ENCODE data around the gene CTNNBL1. TPM values are rescaled to one million over a fixed set of nuclear protein-coding genes. Genes with fewer than 3 reads are reported as not detected.

The CTNNBL1 gene
- total RNA-seq, 1 donor from 2014 or later: 31.3 TPM

DNA sequence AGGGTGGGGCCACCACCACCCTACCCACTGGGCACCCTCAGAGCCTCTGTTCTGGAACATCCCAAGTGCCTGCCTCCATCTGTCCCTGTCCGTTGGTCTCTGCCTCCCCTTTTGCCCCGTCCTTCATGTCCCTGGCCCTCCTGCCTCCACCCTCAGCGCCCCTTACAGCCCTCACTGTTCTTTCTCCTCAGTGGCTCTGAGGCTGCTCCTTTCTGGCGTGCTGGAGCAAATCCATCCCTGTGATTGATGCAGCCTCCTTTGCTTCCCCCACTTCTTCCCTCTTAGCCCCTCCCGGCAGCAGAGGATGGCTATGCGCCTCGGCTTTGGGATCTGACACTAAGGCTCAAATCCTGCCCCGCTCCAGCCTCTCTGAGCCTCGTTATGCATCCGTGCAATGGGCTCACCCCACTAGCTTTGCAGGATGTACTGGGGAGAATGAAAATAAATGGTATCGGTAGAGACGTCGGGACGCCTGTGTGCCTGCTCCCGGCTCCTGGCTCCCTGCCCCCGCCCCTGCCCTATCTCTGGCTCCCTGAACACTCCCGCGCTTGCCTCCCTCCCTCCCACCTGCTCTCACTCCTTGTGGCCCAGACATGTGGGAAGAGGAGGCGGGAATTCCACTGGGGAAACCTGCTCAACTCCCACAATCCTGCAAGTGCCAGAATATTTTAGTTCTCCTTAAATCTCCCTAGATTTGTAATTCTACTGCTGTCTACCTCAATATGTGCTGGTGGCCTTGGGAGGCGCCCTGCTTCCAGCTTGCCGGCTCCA is 222.2 kb downstream of the CTNNBL1 start:
- no peak overlapping the region for H3K4me3 ChIP-seq (ENCODE audit: low read length in 3 of 3)
- H3K4me1 ChIP-seq (ENCODE audit: control insufficient read depth in 3 of 3, insufficient read depth in 3 of 3, low read length in 3 of 3): peaks cover 8 to 15% (median 10%) of the 10 kb centered on the region in 3 donors
- H3K27ac ChIP-seq (ENCODE audit: low read depth, low read length): no peak overlapping the region
- no peaks in the 10 kb centered on the region for H3K36me3 ChIP-seq (ENCODE audit: control insufficient read depth in 3 of 3, insufficient read depth in 3 of 3, low read length in 3 of 3)
- H3K9me3 ChIP-seq (ENCODE audit: control insufficient read depth in 3 of 3, low read length in 3 of 3): no peaks in the 10 kb centered on the region
- peaks cover 79 to 96% (median 90%) of the 10 kb centered on the region in 3 donors for H3K27me3 ChIP-seq (ENCODE audit: control insufficient read depth in 3 of 3, insufficient read depth in 3 of 3, low read length in 3 of 3)
- no peak overlapping the region for H3K9ac ChIP-seq (ENCODE audit: low read depth in 1 of 3, low read length in 3 of 3)

DNA sequence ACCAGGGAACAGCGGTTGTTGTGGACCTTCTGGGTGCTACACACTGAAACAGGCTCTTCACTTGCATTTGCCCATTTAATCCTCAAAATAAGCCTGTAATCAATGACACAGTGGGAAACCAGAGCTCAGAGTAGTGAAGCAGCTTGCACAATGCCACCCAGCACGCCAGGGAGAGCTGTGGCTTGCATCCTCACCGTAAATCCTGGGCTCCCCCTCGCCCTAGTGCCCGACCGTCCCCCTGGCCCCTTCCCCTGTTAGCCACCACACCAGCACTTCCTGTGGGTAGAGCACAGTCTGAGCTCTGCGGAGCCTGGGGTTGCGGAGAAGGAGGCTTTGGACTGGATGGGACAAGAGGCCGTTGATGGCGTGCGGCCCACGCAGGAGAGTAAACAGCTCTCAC is 223.6 kb downstream of the CTNNBL1 start:
- Histone ChIP-seq H3K9me3 (ENCODE audit: control insufficient read depth in 3 of 3, low read length in 3 of 3) (no peaks in the 10 kb centered on the region), H3K4me1 (ENCODE audit: control insufficient read depth in 3 of 3, insufficient read depth in 3 of 3, low read length in 3 of 3) (peaks cover 8 to 15% (median 10%) of the 10 kb centered on the region in 3 donors), H3K4me3 (ENCODE audit: low read length in 3 of 3) (no peak overlapping the region), H3K9ac (ENCODE audit: low read depth in 1 of 3, low read length in 3 of 3) (no peak overlapping the region), H3K27me3 (ENCODE audit: control insufficient read depth in 3 of 3, insufficient read depth in 3 of 3, low read length in 3 of 3) (peaks cover 65 to 88% (median 79%) of the 10 kb centered on the region in 3 donors), H3K27ac (ENCODE audit: low read depth, low read length) (no peak overlapping the region), H3K36me3 (ENCODE audit: control insufficient read depth in 3 of 3, insufficient read depth in 3 of 3, low read length in 3 of 3) (no peaks in the 10 kb centered on the region)

DNA sequence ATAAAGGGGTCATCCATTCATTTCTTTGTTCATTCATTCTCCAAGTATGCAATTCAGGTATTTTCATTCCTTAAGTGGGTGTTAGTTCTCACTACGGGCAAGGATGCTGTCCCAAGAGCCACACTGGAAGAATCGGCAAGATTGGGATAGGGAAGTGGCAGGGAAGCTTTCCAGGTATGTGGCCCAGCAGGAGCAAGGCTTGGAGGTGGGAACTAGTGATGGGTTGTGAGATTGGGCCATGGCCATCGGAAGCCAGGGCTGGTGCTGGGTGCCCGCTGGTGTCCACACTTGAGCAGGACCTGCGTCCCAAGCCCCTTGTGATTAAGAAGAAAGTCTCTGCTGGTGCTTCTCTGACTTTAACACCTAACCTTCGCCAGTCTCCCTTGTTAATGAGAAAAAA is 224.2 kb downstream of the CTNNBL1 start:
- H3K9me3 ChIP-seq (ENCODE audit: control insufficient read depth in 3 of 3, low read length in 3 of 3): no peaks in the 10 kb centered on the region
- H3K9ac ChIP-seq (ENCODE audit: low read depth in 1 of 3, low read length in 3 of 3): no peak overlapping the region
- H3K36me3 ChIP-seq (ENCODE audit: control insufficient read depth in 3 of 3, insufficient read depth in 3 of 3, low read length in 3 of 3): no peaks in the 10 kb centered on the region
- H3K27ac ChIP-seq (ENCODE audit: low read depth, low read length): no peak overlapping the region
- no peak overlapping the region for H3K4me3 ChIP-seq (ENCODE audit: low read length in 3 of 3)
- H3K27me3 ChIP-seq (ENCODE audit: control insufficient read depth in 3 of 3, insufficient read depth in 3 of 3, low read length in 3 of 3): peaks cover 60 to 85% (median 79%) of the 10 kb centered on the region in 3 donors
- peaks cover 8 to 15% (median 10%) of the 10 kb centered on the region in 3 donors for H3K4me1 ChIP-seq (ENCODE audit: control insufficient read depth in 3 of 3, insufficient read depth in 3 of 3, low read length in 3 of 3)

DNA sequence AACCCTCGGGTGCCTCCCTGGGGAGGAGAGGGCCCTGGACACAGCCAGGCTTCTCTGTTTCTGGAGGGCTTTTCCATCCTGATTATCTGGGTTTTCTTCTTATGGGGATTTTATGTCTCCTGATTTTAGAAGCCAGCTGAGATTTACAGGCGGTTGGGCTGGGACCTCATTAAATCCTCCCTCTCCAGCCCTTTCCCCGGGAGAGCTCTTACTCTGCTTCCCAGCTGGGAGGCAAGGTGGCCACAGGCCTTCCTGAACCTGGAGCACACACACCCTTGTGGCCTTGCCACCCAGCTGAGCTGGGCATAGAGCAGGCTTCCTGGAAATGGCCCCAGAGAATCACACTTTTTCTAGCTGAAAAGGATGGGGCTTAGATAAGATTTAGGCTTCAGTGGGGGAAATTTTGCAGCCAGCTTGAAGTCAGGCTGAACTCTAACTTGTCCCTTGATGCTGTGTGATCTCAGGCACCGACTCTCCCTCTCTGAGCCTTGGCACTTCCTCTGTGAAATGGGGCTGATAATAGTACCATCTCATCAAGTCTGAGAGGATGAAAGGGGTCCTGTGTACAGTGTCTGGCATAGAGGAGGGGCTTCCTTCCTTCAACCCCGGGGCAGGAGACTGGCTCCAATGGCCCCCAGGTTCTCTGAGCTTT is 225.7 kb downstream of the CTNNBL1 start:
- H3K9me3 ChIP-seq (ENCODE audit: control insufficient read depth in 3 of 3, low read length in 3 of 3): no peaks in the 10 kb centered on the region
- H3K36me3 ChIP-seq (ENCODE audit: control insufficient read depth in 3 of 3, insufficient read depth in 3 of 3, low read length in 3 of 3): no peaks in the 10 kb centered on the region
- H3K4me1 ChIP-seq (ENCODE audit: control insufficient read depth in 3 of 3, insufficient read depth in 3 of 3, low read length in 3 of 3): peaks cover 5 to 10% (median 9%) of the 10 kb centered on the region in 3 donors
- no peak overlapping the region for H3K27ac ChIP-seq (ENCODE audit: low read depth, low read length)
- no peak overlapping the region for H3K9ac ChIP-seq (ENCODE audit: low read depth in 1 of 3, low read length in 3 of 3)
- no peak overlapping the region for H3K4me3 ChIP-seq (ENCODE audit: low read length in 3 of 3)
- H3K27me3 ChIP-seq (ENCODE audit: control insufficient read depth in 3 of 3, insufficient read depth in 3 of 3, low read length in 3 of 3): peaks cover 46 to 70% (median 65%) of the 10 kb centered on the region in 3 donors

DNA sequence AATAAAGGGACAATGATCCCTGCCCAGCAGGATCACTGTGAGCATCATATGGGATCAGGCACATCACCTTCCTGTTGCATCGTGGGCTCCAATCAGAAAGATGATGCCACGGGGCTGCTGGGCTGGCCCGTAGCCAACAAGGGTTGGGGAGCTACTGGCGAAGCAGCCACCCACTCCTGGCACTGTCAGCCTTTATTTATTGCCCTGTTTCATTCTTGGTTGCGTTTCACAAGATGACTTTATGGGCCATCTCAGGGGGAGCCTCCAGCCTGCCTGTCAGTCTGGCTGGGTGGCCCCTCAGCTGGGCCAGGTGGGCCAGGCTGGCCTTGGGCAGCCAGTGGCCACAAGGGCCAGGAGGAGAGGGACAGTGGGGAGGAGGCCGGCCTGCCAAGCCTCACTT is 226.4 kb downstream of the CTNNBL1 start:
- Histone ChIP-seq H3K4me3 (ENCODE audit: low read length in 3 of 3) (no peak overlapping the region), H3K4me1 (ENCODE audit: control insufficient read depth in 3 of 3, insufficient read depth in 3 of 3, low read length in 3 of 3) (peaks cover 0 to 5% (median 2%) of the 10 kb centered on the region in 3 donors), H3K9ac (ENCODE audit: low read depth in 1 of 3, low read length in 3 of 3) (no peak overlapping the region), H3K27ac (ENCODE audit: low read depth, low read length) (no peak overlapping the region), H3K27me3 (ENCODE audit: control insufficient read depth in 3 of 3, insufficient read depth in 3 of 3, low read length in 3 of 3) (peaks cover 38 to 63% (median 60%) of the 10 kb centered on the region in 3 donors), H3K36me3 (ENCODE audit: control insufficient read depth in 3 of 3, insufficient read depth in 3 of 3, low read length in 3 of 3) (no peaks in the 10 kb centered on the region), H3K9me3 (ENCODE audit: control insufficient read depth in 3 of 3, low read length in 3 of 3) (no peaks in the 10 kb centered on the region)

DNA sequence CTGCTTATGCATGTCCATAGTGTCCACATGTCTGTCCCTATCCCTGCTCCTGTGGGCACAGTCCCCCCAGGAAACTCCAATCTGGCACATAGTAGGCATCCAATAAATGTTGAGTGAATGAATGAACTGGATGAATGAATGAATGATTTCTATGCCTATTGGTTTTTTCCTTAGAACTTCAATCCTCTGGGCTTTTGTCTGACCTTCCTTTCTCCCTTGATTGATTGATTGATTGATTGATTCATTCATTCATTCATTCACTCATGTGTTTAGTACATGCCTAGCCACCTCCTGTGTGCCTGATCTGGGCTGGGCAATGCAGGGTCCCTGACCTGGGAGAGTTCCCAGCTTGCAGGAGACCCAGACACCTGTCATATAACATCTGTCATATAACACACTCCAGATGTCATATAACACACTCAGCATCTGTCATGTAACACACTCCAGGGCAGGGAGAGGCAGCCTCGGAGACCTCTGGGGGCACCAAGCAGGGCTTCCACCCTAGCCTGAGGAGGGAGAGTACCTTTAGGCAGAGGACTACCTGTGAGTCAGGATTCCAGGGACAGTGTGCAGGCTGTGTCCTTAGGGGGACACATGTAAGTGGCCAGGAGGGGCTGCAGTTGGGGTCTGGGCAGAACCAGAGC is 227.0 kb downstream of the CTNNBL1 start:
- Histone ChIP-seq H3K36me3 (ENCODE audit: control insufficient read depth in 3 of 3, insufficient read depth in 3 of 3, low read length in 3 of 3) (no peaks in the 10 kb centered on the region), H3K27ac (ENCODE audit: low read depth, low read length) (no peak overlapping the region), H3K9me3 (ENCODE audit: control insufficient read depth in 3 of 3, low read length in 3 of 3) (no peaks in the 10 kb centered on the region), H3K4me1 (ENCODE audit: control insufficient read depth in 3 of 3, insufficient read depth in 3 of 3, low read length in 3 of 3) (peaks cover 0 to 5% (median 2%) of the 10 kb centered on the region in 3 donors), H3K9ac (ENCODE audit: low read depth in 1 of 3, low read length in 3 of 3) (no peak overlapping the region), H3K27me3 (ENCODE audit: control insufficient read depth in 3 of 3, insufficient read depth in 3 of 3, low read length in 3 of 3) (peaks cover 34 to 61% (median 61%) of the 10 kb centered on the region in 3 donors), H3K4me3 (ENCODE audit: low read length in 3 of 3) (no peak overlapping the region)

DNA sequence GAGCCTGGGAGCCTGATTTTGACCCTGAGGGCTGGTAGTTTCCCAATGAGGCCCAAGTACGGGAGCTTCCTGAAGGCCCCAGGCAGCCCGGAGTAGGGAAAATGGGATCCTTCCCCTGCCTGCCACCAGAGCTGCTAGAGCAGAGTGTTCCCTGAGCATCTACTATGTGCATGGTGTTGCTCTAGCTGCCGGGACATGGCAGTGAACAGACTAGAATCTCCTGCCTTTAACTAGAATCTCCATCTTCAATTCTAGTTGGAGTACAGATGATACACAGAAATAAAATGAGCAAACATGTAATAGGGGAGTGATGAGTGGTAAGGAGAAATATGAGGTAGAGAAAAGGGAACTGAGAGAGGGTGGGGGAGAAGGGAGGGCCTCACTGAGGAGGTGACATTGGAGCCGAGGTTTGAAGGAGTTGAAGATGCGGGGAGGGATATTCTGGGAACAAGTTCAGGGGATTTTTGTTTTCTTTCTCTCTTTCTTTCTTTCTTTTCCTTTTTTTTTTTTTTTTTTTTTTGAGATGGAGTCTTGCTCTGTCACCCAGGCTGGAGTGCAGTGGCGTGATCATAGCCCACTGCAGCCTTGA is 227.6 kb downstream of the CTNNBL1 start:
- Histone ChIP-seq H3K4me3 (ENCODE audit: low read length in 3 of 3) (no peak overlapping the region), H3K27ac (ENCODE audit: low read depth, low read length) (no peak overlapping the region), H3K4me1 (ENCODE audit: control insufficient read depth in 3 of 3, insufficient read depth in 3 of 3, low read length in 3 of 3) (no peaks in the 10 kb centered on the region), H3K9ac (ENCODE audit: low read depth in 1 of 3, low read length in 3 of 3) (no peak overlapping the region), H3K27me3 (ENCODE audit: control insufficient read depth in 3 of 3, insufficient read depth in 3 of 3, low read length in 3 of 3) (peaks cover 28 to 55% (median 55%) of the 10 kb centered on the region in 3 donors), H3K9me3 (ENCODE audit: control insufficient read depth in 3 of 3, low read length in 3 of 3) (no peaks in the 10 kb centered on the region), H3K36me3 (ENCODE audit: control insufficient read depth in 3 of 3, insufficient read depth in 3 of 3, low read length in 3 of 3) (no peaks in the 10 kb centered on the region)

Other genes with a start within 250 kb of the CTNNBL1 start
- 133 TPM for gene NNAT, start 172.8 kb upstream of the CTNNBL1 start, total RNA-seq
- gene BLCAP, start 166.2 kb upstream of the CTNNBL1 start, total RNA-seq: 241 TPM
- not detected for gene VSTM2L, start 209.1 kb downstream of the CTNNBL1 start, total RNA-seq